Activated CD4-positive, alpha-beta T cell treated with anti-CD3 and anti-CD28 coated beads for 48 hours (primary cell): Measurements from ENCODE around the gene UBR4.

Source experiments
- DNase-seq: peaks from one replicate; pipeline ENCODE4 v3.0.0-alpha.2; 2020

UBR4 gene

GRCh38 chr1:19187852-19188251 is 22.2 kb downstream of the UBR4 start:
- no peak for DNase-seq

DNA sequence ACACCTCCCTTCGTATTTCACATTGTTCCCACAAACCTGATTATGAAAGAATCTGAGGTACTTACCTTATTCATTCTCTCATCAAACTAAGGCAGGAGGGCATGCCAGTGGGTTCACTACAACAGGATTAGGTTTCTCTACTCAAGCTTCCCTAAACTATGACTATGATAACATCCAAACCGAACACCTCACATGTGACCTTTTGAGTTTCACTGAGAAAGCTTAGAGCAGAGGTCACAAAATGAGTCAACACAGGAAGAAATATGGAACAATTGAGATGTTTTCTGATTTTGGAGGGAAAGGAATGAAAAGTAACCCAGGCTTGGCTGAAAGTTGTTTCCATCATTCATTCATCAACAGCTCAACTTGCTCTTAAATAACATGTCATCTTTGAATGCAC is 24.1 kb downstream of the UBR4 start:
- DNase-seq = no peak

GRCh38 chr1:19182223-19182622 is 27.8 kb downstream of the UBR4 start:
- DNase-seq = no peak

DNA sequence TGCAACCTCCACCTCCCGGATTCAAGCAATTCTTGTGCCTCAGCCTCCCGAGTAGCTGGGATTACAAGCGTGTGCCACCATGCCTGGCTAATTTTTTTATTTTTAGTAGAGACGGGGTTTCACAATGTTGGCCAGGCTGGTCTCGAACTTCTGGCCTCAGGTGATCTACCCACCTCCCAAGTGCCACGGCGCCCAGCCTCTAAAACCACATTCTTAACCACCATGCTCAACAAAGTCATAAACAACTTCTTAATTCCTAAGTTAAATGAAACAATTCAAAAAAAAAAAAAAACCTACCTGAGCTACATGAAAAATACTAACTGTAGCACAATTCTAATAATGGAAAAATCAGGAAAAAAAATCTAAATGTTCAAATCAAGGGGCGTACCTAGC is 29.8 kb downstream of the UBR4 start:
- DNase-seq = peak; percentile 22

DNA sequence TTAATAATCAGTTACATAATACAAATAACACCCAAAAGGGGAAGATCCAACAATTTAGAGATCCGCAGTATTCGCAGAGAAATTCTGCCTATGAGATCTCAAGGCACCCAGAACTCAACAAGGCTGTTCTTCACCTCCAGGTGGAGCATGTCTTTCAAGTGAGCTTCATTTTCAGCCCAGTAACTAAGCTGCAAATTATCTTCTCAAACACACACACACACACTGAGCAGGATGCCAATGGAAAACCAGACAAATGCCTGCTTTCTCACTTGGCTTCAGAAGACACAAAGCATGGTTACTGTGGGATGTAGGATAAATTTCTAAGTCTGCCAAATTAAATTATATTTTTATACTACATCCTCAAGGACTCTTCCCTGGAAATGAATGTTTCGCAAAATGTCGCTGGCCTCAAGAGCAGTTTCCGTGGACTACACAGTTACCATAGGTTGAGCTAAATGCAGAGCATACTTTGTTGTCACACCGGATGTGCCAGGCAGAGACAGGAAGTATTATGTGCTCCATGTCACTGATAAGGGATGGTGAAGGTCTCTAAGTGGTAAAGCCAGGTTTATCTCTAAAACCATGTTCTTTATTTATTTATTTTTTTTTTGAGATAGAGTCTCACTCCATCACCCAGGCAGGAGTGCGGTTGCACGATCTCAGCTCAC is 30.3 kb downstream of the UBR4 start:
- DNase-seq = peak; percentile 30

GRCh38 chr1:19178734-19179398 is 31.2 kb downstream of the UBR4 start:
- DNase-seq = no peak

- DNase-seq = no peak
These were observed 32.3 kb downstream of the UBR4 start for GRCh38 chr1:19177811-19178210.

DNA sequence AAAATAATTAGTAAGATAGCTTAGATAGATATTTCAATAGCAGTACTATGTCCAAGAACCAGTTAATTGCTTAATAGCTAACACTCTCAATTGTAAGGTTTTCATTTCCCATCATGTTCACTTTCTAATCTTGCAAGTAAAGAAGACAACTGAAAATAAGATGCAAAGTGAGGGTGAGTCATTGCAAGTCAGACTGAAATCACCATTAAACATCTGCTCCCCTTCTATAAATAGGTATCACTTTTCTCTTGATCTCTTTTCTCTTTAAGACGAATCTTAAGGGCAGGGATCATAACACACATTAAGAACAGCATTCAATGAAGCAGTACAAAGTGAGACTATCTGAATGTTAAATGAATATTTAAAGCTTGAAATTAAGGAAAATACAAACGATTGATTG is 40.4 kb downstream of the UBR4 start:
- no peak for DNase-seq

GRCh38 chr1:19167140-19167539 is 42.9 kb downstream of the UBR4 start:
- DNase-seq = no peak

- no peak for DNase-seq
These were observed 44.0 kb downstream of the UBR4 start for GRCh38 chr1:19166066-19166465.

DNA sequence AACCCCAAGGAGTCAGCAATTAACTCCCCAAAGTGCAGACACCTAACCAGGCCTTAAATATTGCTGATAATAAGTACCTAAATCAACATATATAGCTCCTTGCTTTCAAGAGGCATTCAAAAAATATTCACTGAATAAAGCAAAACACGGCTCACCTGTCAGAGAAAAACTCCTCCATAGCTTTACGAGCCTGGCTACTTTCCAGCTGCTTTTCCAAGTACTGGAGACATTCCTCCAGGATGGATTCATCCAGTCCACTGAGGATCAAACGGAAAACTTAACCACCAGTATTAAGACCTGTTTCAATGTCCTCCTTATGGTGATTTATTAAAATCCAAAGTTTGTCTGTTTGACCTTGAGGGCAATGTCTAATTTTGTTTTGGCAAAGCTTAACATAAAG is 44.6 kb downstream of the UBR4 start:
- no peak for DNase-seq

DNA sequence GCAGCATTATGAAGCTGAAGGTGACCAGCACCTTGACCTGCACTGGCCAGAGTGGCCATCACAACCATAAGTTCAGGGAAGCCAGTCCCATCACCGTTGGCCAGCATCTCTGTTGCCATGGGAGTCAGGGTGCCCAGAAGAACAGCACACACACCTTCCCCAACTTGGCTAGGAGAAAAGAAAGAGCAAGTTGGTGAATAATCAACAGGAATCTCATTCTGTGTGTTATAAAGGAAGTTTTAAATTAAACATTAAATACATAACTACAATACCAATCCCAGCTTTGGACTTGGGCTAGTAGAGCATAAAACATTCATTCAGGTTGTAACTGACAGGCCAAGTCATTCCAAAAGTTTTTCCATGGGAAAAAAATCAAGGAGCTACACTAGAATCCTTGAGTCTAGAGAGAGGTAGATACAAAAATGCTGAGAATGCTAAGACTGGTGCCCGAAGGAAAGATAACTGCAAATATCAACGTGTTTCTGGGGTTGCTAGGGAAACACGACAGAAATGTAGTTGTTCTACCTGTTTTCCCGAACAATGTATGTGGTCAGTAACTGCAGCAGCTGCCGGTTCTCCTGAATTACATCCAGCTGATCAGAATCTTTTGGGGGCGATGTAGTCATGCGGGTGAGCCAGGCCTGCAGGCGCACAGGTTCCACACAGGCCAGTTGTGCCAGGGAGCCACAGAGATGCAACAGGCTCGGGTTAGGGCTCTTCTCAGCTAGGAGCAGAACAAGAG is 45.6 kb downstream of the UBR4 start:
- DNase-seq = no peak

GRCh38 chr1:19163261-19163660 is 46.8 kb downstream of the UBR4 start:
- no peak for DNase-seq

- DNase-seq = no peak
These were observed 49.2 kb downstream of the UBR4 start for GRCh38 chr1:19160831-19161230.

DNA sequence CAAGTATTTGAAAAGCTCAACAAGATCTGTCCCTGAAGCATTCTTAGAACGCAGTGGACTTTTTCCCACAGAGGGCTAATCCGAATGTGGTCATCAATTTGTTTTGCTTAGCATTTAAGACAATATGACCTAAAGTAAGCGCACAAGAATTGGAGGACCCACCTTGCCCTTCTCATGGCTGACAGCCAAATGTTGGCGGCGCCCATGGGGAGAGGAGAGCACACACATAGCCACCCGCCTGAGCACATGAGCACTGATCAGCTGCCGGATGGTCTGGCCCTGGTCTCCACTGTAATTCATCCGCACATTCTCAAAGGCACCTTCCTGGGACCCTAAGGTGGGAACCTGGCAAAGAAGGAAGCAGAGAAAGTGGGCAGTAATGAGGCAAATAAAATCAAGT is 52.4 kb downstream of the UBR4 start:
- DNase-seq = no peak

DNA sequence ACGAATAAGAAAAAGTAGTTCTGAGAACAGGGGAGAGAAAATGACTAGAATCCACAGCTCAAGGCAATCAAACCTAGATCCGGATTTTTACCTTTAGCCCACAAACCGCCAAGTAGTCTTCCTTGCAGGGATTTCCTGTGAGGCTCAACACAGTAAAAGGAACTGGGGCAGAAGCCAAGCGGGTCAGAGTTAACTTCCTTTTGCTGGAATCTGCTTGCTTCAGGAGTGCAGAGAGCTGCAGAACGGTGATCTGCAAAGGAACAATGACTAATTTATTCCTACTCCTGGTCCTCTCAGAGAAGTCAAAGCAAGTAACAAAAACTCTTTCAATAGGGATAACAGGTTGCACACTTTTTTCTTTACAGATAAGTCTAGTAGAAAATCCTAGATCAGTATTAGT is 53.4 kb downstream of the UBR4 start:
- DNase-seq = no peak

GRCh38 chr1:19154876-19155275 is 55.2 kb downstream of the UBR4 start:
- DNase-seq = no peak

DNA sequence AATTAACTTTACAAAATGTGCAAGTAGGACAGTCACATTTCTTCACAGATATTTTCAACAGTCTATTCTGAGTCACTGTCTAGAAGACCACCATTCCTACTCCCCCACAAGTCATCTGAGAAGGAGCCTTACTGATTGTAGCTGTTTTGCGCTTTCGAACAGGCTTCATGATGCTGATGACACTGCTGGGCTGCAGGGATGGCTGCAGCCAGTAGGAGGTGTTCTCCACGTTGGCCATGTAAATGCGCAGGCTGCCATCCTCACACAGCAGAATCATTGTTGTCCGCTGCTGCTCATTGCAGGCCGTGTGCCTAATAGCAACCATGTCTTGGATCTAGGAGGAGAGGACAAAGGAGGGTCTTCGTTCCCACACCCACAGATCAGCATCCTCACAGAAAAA is 56.9 kb downstream of the UBR4 start:
- DNase-seq = no peak

DNA sequence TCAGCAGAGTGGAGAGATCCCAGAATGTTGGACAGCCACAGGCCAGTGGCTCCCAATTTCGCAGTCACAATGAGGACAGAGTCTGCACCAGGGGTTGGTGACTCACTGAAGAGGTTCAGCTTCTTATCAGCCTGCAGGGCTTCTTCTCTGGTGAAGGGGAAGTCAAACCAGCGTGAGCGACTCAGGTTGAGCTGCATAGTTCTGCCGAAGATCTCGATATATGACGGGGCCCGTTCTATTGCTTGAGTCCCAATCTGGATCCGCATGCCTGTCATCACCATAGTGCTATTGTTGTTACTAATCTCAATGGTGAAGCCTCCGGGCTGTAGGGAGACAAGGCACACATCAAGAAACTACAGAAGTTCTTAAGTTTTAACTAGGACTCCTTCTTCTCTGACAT is 58.5 kb downstream of the UBR4 start:
- DNase-seq = no peak

DNA sequence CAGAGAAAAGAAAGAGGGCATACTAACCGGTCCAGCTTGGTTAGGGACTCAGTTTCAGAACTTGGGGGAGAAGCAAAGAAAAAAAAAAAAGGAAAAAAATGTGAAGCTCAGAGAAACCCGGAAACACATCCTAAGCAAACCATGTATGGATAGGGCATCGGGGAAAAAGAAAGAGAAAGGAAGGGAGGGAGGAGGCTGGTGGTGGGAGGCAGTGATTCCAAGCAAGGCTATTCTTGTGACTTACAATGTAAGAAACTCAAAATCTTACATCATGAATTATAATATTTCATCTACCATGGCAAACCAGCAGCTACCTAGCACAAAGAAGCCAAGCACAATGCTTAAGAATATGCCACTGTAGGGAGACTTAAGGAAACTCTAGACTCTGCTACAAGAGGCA is 60.3 kb downstream of the UBR4 start:
- DNase-seq = no peak

GRCh38 chr1:19140465-19140864 is 69.6 kb downstream of the UBR4 start:
- DNase-seq = no peak

DNA sequence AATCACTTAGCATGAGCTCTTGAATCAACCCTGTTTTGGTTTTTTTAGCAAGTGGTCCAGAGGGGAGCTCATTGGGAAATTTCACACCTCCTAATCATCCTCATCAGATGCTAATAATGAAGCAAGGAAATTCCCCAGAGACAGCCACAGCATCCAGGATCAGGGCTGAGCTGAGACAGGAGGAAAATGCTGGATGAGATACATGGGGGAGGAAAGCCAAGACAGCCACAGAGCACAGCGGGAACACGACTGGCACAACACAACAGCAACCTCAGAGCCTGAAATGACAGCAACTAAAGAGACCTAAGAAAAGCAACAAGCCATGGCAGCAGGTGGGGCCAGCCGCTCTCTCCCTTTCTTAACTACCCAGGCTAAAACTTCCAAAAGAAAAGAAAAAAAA is 70.4 kb downstream of the UBR4 start:
- no peak for DNase-seq

- no peak for DNase-seq
These were observed 71.0 kb downstream of the UBR4 start for GRCh38 chr1:19138958-19139581.

DNA sequence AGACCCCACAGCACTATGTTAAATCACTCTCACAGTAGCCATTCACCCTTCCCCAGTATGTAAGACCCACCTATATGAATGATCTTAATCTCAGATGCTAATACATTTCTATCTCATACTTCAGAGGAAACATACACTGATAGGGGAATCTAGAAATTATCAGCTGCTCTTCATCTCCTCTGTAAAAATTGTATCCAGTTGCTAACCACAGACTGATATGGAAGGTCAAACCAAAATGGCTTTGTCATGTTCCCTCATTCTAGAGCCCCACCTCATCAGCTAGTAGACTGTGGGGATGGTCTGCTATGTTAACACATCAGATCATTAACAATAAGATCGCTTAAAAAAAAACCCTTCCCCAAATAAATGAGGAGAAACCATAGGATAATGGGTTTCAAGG is 71.7 kb downstream of the UBR4 start:
- DNase-seq = no peak
